ENCODE measurements around the gene CREBRF. TPM values are rescaled to one million over a fixed set of nuclear protein-coding genes. Genes with fewer than 3 reads are reported as not detected.

The CREBRF gene
- total and polyA plus RNA-seq, 2 donors (not counting 3 experiments of a cell fraction or from before 2014, with no cell fraction given): 2.7 to 8.8 TPM

DNA sequence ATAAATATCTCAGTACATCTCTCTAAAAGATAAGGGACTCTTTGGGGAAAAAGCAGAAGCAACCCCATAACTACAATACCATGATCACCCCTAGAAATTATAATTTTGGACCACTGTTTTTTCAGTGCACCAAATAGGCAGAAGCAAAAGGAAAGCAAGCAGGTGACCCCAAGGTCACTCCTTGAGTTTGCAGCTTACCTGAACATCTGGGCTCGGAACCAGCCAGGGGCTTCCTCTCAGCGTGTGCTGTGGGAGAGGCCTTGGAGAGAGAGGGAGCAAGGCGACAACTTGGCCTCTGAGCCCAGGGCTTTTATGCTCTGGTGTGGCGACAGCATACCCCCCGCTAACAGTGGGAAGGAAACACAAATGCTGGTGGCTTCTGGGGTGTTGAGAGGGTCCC lies 105.0 kb downstream of the CREBRF start:
- no peak overlapping the region for H3K27ac ChIP-seq (ENCODE audit: insufficient read depth, low read depth, low read length)
- no peak overlapping the region for H3K4me3 ChIP-seq (replicated peaks in 1 of 3; ENCODE audit: insufficient read depth in 1 of 3, low read depth in 1 of 3, low read length in 3 of 3)
- DNase-seq (ENCODE audit: low read depth, low spot score): no peak
- dilution Hi-C loops (cut with MboI; ENCODE audit: extremely low pct_ligation_motif_present, low sequenced_read_pairs) (no loop called here), intact Hi-C loops (cut with micrococcal nuclease) (no loop called here)
- H2AFZ ChIP-seq (ENCODE audit: low read depth, low read length): no peak overlapping the region
- no peaks in the 10 kb centered on the region for H3K79me2 ChIP-seq (ENCODE audit: control insufficient read depth, insufficient read depth, low read length)
- CTCF ChIA-PET: no interaction called here
- H3K4me2 ChIP-seq (ENCODE audit: insufficient read depth, low read length): no peak overlapping the region
- no peaks in the 10 kb centered on the region for H3K9me1 ChIP-seq (replicated peaks; ENCODE audit: control insufficient read depth, extremely low read depth, insufficient read depth, low read length)
- peaks cover 3 to 11% of the 10 kb centered on the region in 2 experiments for H3K36me3 ChIP-seq (ENCODE audit: control insufficient read depth in 2 of 2, extremely low read depth in 1 of 2, insufficient read depth in 2 of 2, low read length in 2 of 2)
- FAIRE-seq: no peak
- no peaks in the 10 kb centered on the region for H3K27me3 ChIP-seq (ENCODE audit: control insufficient read depth in 2 of 2, insufficient read depth in 2 of 2, low read length in 2 of 2)
- H3K4me1 ChIP-seq (ENCODE audit: control insufficient read depth, extremely low read depth, insufficient read depth, low read length): no peaks in the 10 kb centered on the region
- H3K9me3 ChIP-seq (replicated peaks; ENCODE audit: control insufficient read depth, insufficient read depth, low read length): no peaks in the 10 kb centered on the region
- H3K9ac ChIP-seq (replicated peaks; ENCODE audit: extremely low read depth, insufficient read depth, low read length): no peak overlapping the region
- BruUV-seq (replicated peaks): no TSS peak
- POLR2A ChIA-PET: interaction anchor here (0.6 kb wide), 1 partner anchor 121 kb away, joined by 6 read pairs; no protein-coding TSS in a partner anchor
- TF ChIP-seq FOS (IDR thresholded peaks at IDR 0.05; ENCODE audit: borderline replicate concordance, insufficient read depth, low read length) (no peak), JUN (IDR thresholded peaks at IDR 0.05; ENCODE audit: borderline replicate concordance, insufficient read depth, insufficient read length, low read depth) (no peak), EZH2 (IDR thresholded peaks at IDR 0.05; ENCODE audit: borderline replicate concordance, low read depth, low read length, severe bottlenecking) (no peak), POLR2A (IDR thresholded peaks at IDR 0.05; ENCODE audit: low read depth, low read length) (no peak), MYC (IDR thresholded peaks at IDR 0.05; ENCODE audit: low read depth, low read length) (no peak), POLR2AphosphoS5 (IDR thresholded peaks at IDR 0.05; ENCODE audit: insufficient read depth, low read depth, low read length) (no peak), GATA2 (IDR thresholded peaks at IDR 0.05; ENCODE audit: insufficient read depth, insufficient read length, low read depth, low read length) (no peak)
- TF ChIP-seq, protein P1, sequence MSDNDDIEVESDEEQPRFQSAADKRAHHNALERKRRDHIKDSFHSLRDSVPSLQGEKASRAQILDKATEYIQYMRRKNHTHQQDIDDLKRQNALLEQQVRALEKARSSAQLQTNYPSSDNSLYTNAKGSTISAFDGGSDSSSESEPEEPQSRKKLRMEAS (IDR thresholded peaks at IDR 0.05; ENCODE audit: insufficient read depth, insufficient read length): no peak
- TF ChIP-seq, protein P2, sequence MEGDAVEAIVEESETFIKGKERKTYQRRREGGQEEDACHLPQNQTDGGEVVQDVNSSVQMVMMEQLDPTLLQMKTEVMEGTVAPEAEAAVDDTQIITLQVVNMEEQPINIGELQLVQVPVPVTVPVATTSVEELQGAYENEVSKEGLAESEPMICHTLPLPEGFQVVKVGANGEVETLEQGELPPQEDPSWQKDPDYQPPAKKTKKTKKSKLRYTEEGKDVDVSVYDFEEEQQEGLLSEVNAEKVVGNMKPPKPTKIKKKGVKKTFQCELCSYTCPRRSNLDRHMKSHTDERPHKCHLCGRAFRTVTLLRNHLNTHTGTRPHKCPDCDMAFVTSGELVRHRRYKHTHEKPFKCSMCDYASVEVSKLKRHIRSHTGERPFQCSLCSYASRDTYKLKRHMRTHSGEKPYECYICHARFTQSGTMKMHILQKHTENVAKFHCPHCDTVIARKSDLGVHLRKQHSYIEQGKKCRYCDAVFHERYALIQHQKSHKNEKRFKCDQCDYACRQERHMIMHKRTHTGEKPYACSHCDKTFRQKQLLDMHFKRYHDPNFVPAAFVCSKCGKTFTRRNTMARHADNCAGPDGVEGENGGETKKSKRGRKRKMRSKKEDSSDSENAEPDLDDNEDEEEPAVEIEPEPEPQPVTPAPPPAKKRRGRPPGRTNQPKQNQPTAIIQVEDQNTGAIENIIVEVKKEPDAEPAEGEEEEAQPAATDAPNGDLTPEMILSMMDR (IDR thresholded peaks at IDR 0.05; ENCODE audit: extremely low read depth in 1 of 2, insufficient read depth in 1 of 2, low read depth in 1 of 2, low read length in 2 of 2): no peak
- no peaks in the 10 kb centered on the region for H4K20me1 ChIP-seq (replicated peaks; ENCODE audit: control insufficient read depth, extremely low read depth, insufficient read depth, low read length)
